SH-SY5Y (cell line): ENCODE results near the gene MYH9.

Experiments used
- GATA2 ChIP-seq: IDR thresholded peaks from 2 replicates; pipeline ENCODE4 v1.6.1; 2011; ENCODE audit warnings: mild to moderate bottlenecking, low read depth, low read length
- GATA3 ChIP-seq: IDR thresholded peaks from 2 replicates; pipeline ENCODE4 v1.6.1; 2011; ENCODE audit warnings: low read depth, mild to moderate bottlenecking, low read length, moderate library complexity

DNA sequence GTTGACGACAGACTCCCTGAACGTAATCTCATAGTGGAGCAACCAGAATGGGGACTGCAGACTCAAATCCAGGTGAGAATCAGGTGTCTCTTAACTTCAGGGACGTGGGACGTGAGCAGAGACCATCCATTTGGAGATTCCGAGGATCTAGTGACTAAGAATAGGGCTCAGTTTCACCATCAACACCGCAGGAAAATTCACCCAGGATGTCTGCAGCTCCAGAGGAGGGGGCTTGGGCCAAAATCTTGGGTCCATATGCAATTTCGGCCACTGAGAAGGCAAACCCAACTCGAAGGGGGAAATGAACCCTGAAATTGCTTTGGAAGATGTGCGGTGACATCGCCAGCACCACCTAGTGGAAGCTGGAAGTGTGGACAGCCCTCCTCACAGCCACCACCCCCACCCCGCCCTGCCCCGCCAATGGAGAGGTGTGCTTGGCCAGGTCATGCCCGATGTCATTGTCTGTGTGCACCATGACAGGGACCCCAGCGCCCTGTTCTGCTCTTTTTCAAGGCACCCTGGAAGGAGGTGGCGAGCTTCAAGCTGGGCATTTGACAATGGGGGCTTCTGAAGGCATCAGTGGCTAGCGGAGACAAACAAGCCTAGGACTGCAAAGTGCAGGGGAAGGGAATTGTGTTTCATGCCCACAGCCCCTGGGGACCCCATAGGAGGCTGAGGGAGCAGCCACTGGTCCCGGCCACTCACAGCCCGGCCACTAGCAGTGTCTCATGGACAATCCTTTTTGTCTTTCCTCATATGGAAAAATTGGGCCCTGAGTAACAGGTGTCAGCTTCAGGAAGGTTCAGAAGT, 110.1 kb downstream of the MYH9 start:
- TF ChIP-seq GATA2 (no peak), GATA3 (no peak)
